Measurements from ENCODE around the gene SCD5. TPM values are rescaled to one million over a fixed set of nuclear protein-coding genes. Genes with fewer than 3 reads are reported as not detected.

The SCD5 gene
- total and polyA plus RNA-seq, 2 of the 4 experiments (the other 2 are of a cell fraction), result 12.4 to 13.5 TPM

- intact Hi-C loops (cut with micrococcal nuclease), result no loop called here
- ChIA-PET POLR2A (ENCODE audit: unreplicated experiment) (no interaction called here), CTCF (no interaction called here)
- no peak overlapping the region for H3K23ac ChIP-seq (ENCODE audit: low read depth, low read length)
- no peak overlapping the region for H2BK5ac ChIP-seq (ENCODE audit: low read depth, low read length, poor library complexity, severe bottlenecking)
- H3K4me3 ChIP-seq (ENCODE audit: insufficient read depth, low read depth, low read length), result no peak overlapping the region
- no peak overlapping the region for H2BK120ac ChIP-seq (ENCODE audit: low read depth, low read length)
- H3K4me2 ChIP-seq (ENCODE audit: low read depth, low read length), result no peak overlapping the region
- no peak overlapping the region for H2AFZ ChIP-seq (replicated peaks; ENCODE audit: low read length, poor library complexity)
- TF ChIP-seq MAFK (IDR thresholded peaks at IDR 0.05; ENCODE audit: low read depth, low read length), result no peak
- TF ChIP-seq, protein P1, sequence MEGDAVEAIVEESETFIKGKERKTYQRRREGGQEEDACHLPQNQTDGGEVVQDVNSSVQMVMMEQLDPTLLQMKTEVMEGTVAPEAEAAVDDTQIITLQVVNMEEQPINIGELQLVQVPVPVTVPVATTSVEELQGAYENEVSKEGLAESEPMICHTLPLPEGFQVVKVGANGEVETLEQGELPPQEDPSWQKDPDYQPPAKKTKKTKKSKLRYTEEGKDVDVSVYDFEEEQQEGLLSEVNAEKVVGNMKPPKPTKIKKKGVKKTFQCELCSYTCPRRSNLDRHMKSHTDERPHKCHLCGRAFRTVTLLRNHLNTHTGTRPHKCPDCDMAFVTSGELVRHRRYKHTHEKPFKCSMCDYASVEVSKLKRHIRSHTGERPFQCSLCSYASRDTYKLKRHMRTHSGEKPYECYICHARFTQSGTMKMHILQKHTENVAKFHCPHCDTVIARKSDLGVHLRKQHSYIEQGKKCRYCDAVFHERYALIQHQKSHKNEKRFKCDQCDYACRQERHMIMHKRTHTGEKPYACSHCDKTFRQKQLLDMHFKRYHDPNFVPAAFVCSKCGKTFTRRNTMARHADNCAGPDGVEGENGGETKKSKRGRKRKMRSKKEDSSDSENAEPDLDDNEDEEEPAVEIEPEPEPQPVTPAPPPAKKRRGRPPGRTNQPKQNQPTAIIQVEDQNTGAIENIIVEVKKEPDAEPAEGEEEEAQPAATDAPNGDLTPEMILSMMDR (conservative IDR thresholded peaks at IDR 0.05; ENCODE audit: low read depth, low read length), result no peak
- TF ChIP-seq FOS (IDR thresholded peaks at IDR 0.05; ENCODE audit: low read depth, low read length), result no peak
- TF ChIP-seq BHLHE40 (IDR thresholded peaks at IDR 0.05; ENCODE audit: low read depth, low read length), result no peak
- no peak for TF ChIP-seq POLR2A (IDR thresholded peaks at IDR 0.05; ENCODE audit: low read depth, low read length)
- no peak for TF ChIP-seq SMC3 (IDR thresholded peaks at IDR 0.05; ENCODE audit: low read depth, low read length)
- no peak for TF ChIP-seq CHD1 (IDR thresholded peaks at IDR 0.05; ENCODE audit: low read depth, low read length)
- no peak for TF ChIP-seq RFX5 (IDR thresholded peaks at IDR 0.05; ENCODE audit: low read depth, low read length)
- no peak for TF ChIP-seq ELK1 (IDR thresholded peaks at IDR 0.05; ENCODE audit: borderline replicate concordance, low read depth, low read length)
- TF ChIP-seq RAD21 (IDR thresholded peaks at IDR 0.05; ENCODE audit: low read length), result no peak
- no peak for TF ChIP-seq RCOR1 (IDR thresholded peaks at IDR 0.05; ENCODE audit: insufficient replicate concordance, low read length)
- no peak for TF ChIP-seq NFE2L2 (IDR thresholded peaks at IDR 0.05; ENCODE audit: low read depth, low read length)
- TF ChIP-seq MAZ (IDR thresholded peaks at IDR 0.05; ENCODE audit: borderline replicate concordance, low read depth, low read length), result no peak
- TF ChIP-seq MXI1 (IDR thresholded peaks at IDR 0.05; ENCODE audit: borderline replicate concordance, low read depth, low read length), result no peak
- H3K27me3 ChIP-seq (ENCODE audit: control insufficient read depth, insufficient read depth, low read length), result peaks cover 34% of the 10 kb centered on the region
- DNase-seq (no peak), ATAC-seq (ENCODE audit: low read depth) (no peak)
- dilution Hi-C loops (cut with HindIII; ENCODE audit: low sequenced_read_pairs, unreplicated experiment), result no loop called here
- H3K79me1 ChIP-seq (ENCODE audit: low read depth in 1 of 2, low read length in 2 of 2), result no peaks in the 10 kb centered on the region
- H2BK15ac ChIP-seq (ENCODE audit: low read depth, low read length), result no peak overlapping the region
- H2BK20ac ChIP-seq (ENCODE audit: low read depth, low read length), result no peak overlapping the region
- H2AK5ac ChIP-seq (ENCODE audit: low read depth, low read length), result no peak overlapping the region
- no peak overlapping the region for H2AK9ac ChIP-seq (replicated peaks; ENCODE audit: low read depth, low read length, poor library complexity)
- no peaks in the 10 kb centered on the region for H4K20me1 ChIP-seq (ENCODE audit: insufficient read depth, low read length)
- H3K9ac ChIP-seq (ENCODE audit: low read depth, low read length), result no peak overlapping the region
- WGBS, 2 experiments (ENCODE audit: extremely low coverage in 2 of 2, insufficient read length in 1 of 2), result no CpG with 5 or more reads among the region's 1 CpG
- peaks cover under 1% of the 10 kb centered on the region; the same call in 1 of the 2 replicates for H3K9me3 ChIP-seq (ENCODE audit: control insufficient read depth, insufficient read depth, low read length)
- H4K8ac ChIP-seq (ENCODE audit: low read depth in 2 of 2, low read length in 2 of 2), result no peak overlapping the region
- no peak overlapping the region for H4K5ac ChIP-seq (ENCODE audit: low read depth, low read length)
- in situ Hi-C loops (cut with MboI; ENCODE audit: low sequenced_read_pairs), result no loop called here
- H3K4ac ChIP-seq (ENCODE audit: low read depth, low read length), result no peak overlapping the region
- H3K18ac ChIP-seq (ENCODE audit: low read depth, low read length), result no peak overlapping the region
- BruUV-seq (replicated peaks), result no TSS peak
- no peak overlapping the region for H3K27ac ChIP-seq (ENCODE audit: insufficient read depth, low read length)
- H3K14ac ChIP-seq (replicated peaks; ENCODE audit: low read depth, low read length), result no peak overlapping the region
- H3K36me3 ChIP-seq (ENCODE audit: control insufficient read depth, insufficient read depth, low read length), result no peaks in the 10 kb centered on the region
- no peaks in the 10 kb centered on the region for H3K9me1 ChIP-seq (ENCODE audit: insufficient read depth, low read length)
- no peaks in the 10 kb centered on the region for H3K4me1 ChIP-seq (ENCODE audit: control insufficient read depth, insufficient read depth, low read length)
- no peak overlapping the region for H3K56ac ChIP-seq (ENCODE audit: extremely low read depth, insufficient read depth, low read length)
- H4K91ac ChIP-seq (ENCODE audit: insufficient read depth, low read depth, low read length), result no peak overlapping the region
Measured at GRCh38 chr4:82589756-82590155, 208.8 kb downstream of the SCD5 start.

Measured in IMR-90 (cell line).